GM12892 (cell line): ENCODE data around the gene RCVRN.

Source experiments
- POLR2A ChIP-seq: IDR thresholded peaks from 2 replicates; pipeline ENCODE4 v1.6.1; 2011; ENCODE audit warnings: low read depth, low read length, control low read depth
- POLR2AphosphoS5 ChIP-seq: IDR thresholded peaks from 2 replicates; pipeline ENCODE4 v1.6.1; 2011; ENCODE audit warnings: low read depth, low read length, control low read depth
- TAF1 ChIP-seq: IDR thresholded peaks from 2 replicates; pipeline ENCODE4 v1.6.1; 2011; ENCODE audit warnings: low read depth, mild to moderate bottlenecking, control low read depth, low read length, borderline replicate concordance

- TF ChIP-seq POLR2AphosphoS5 = no peak
- no peak for TF ChIP-seq POLR2A
- TF ChIP-seq TAF1 = no peak
These were observed 46.7 kb upstream of the RCVRN start for GRCh38 chr17:9951803-9952202.
